ENCODE results near the gene RAB3A. TPM values are rescaled to one million over a fixed set of nuclear protein-coding genes. Genes with fewer than 3 reads are reported as not detected.

The RAB3A gene
- total RNA-seq, 2 experiments from 2014 or later: 5.6 to 6.2 TPM

GRCh38 chr19:18174983-18175382, 28.9 kb downstream of the RAB3A start:
- ATAC-seq: no peak
- H3K4me3 Mint-ChIP-seq: peak overlapping the region; percentile 89
- peaks cover 29% of the 10 kb centered on the region for H3K4me1 Mint-ChIP-seq (ENCODE audit: low read depth)
- peaks cover 31% of the 10 kb centered on the region for H3K36me3 Mint-ChIP-seq (ENCODE audit: low read depth)
- no peak for DNase-seq
- CTCF ChIA-PET: interaction anchor here (0.6 to 1.5 kb wide), 3 partner anchors 13 to 154 kb away, joined by 3 read pairs; no protein-coding TSS in a partner anchor
- H3K27ac Mint-ChIP-seq: no peak overlapping the region
- POLR2A ChIA-PET: no interaction called here
- no peaks in the 10 kb centered on the region for H3K27me3 Mint-ChIP-seq (ENCODE audit: low read depth)
- H3K9me3 Mint-ChIP-seq (ENCODE audit: insufficient read depth): no peaks in the 10 kb centered on the region

GRCh38 chr19:18173572-18174288, 30.1 kb downstream of the RAB3A start, which contains the start of gene IFI30:
IFI30 (plus strand) TSS chr19:18173813; CDS start chr19:18173842, 29 bp downstream.
- Mint-ChIP-seq H3K9me3 (ENCODE audit: insufficient read depth) (no peaks in the 10 kb centered on the region), H3K27ac (peak within 1 kb of the TSS; percentile 86), H3K4me1 (ENCODE audit: low read depth) (peaks cover 29% of the 10 kb centered on the region), H3K4me3 (peak within 1 kb of the TSS; percentile 89), H3K36me3 (ENCODE audit: low read depth) (peaks cover 28% of the 10 kb centered on the region), H3K27me3 (ENCODE audit: low read depth) (no peaks in the 10 kb centered on the region)
- ChIA-PET CTCF (interaction anchor here (0.7 to 1.3 kb wide), 6 partner anchors 8 to 61 kb away, joined by 3 to 10 read pairs (median 3); partner anchors contain the start of genes MPV17L2 and PIK3R2), POLR2A (interaction anchor here (0.5 to 1.2 kb wide), 3 partner anchors 16 to 266 kb away, joined by 3 to 4 read pairs (median 3); no protein-coding TSS in a partner anchor)
- ATAC-seq (peak; percentile 83), DNase-seq (peak; percentile 72)

- H3K36me3 Mint-ChIP-seq (ENCODE audit: low read depth): peaks cover 29% of the 10 kb centered on the region
- no peaks in the 10 kb centered on the region for H3K9me3 Mint-ChIP-seq (ENCODE audit: insufficient read depth)
- DNase-seq (no peak), ATAC-seq (no peak)
- POLR2A ChIA-PET: no interaction called here
- H3K4me3 Mint-ChIP-seq: peak overlapping the region; percentile 89
- H3K27me3 Mint-ChIP-seq (ENCODE audit: low read depth): no peaks in the 10 kb centered on the region
- peak overlapping the region; percentile 75 for H3K27ac Mint-ChIP-seq
- H3K4me1 Mint-ChIP-seq (ENCODE audit: low read depth): peaks cover 31% of the 10 kb centered on the region
- CTCF ChIA-PET: no interaction called here
Measured at GRCh38 chr19:18173054-18173571, 30.7 kb downstream of the RAB3A start.

GRCh38 chr19:18172331-18173053, 31.4 kb downstream of the RAB3A start:
- ChIA-PET CTCF (no interaction called here), POLR2A (interaction anchor here (1.0 kb wide), 1 partner anchor 107 kb away, joined by 3 read pairs; no protein-coding TSS in a partner anchor)
- H3K9me3 Mint-ChIP-seq (ENCODE audit: insufficient read depth): no peaks in the 10 kb centered on the region
- no peak for ATAC-seq
- no peaks in the 10 kb centered on the region for H3K27me3 Mint-ChIP-seq (ENCODE audit: low read depth)
- H3K36me3 Mint-ChIP-seq (ENCODE audit: low read depth): peaks cover 26% of the 10 kb centered on the region
- peaks cover 33% of the 10 kb centered on the region for H3K4me1 Mint-ChIP-seq (ENCODE audit: low read depth)
- peak overlapping the region; percentile 45 for H3K4me3 Mint-ChIP-seq
- no peak for DNase-seq
- H3K27ac Mint-ChIP-seq: peak overlapping the region; percentile 46

- peaks cover 33% of the 10 kb centered on the region for H3K4me1 Mint-ChIP-seq (ENCODE audit: low read depth)
- CTCF ChIA-PET: no interaction called here
- POLR2A ChIA-PET: interaction anchor here (1.0 kb wide), 1 partner anchor 108 kb away, joined by 3 read pairs; no protein-coding TSS in a partner anchor
- ATAC-seq (no peak), DNase-seq (no peak)
- peaks cover 22% of the 10 kb centered on the region for H3K36me3 Mint-ChIP-seq (ENCODE audit: low read depth)
- H3K4me3 Mint-ChIP-seq: no peak overlapping the region
- H3K27ac Mint-ChIP-seq: peak overlapping the region; percentile 66
- H3K9me3 Mint-ChIP-seq (ENCODE audit: insufficient read depth): no peaks in the 10 kb centered on the region
- H3K27me3 Mint-ChIP-seq (ENCODE audit: low read depth): no peaks in the 10 kb centered on the region
Measured at GRCh38 chr19:18171605-18172327, 32.1 kb downstream of the RAB3A start.

GRCh38 chr19:18170714-18171255, 33.1 kb downstream of the RAB3A start:
- DNase-seq (no peak), ATAC-seq (no peak)
- Mint-ChIP-seq H3K27me3 (ENCODE audit: low read depth) (no peaks in the 10 kb centered on the region), H3K4me1 (ENCODE audit: low read depth) (peaks cover 28% of the 10 kb centered on the region), H3K9me3 (ENCODE audit: insufficient read depth) (no peaks in the 10 kb centered on the region), H3K4me3 (no peak overlapping the region), H3K36me3 (ENCODE audit: low read depth) (peaks cover 15% of the 10 kb centered on the region), H3K27ac (no peak overlapping the region)
- CTCF ChIA-PET: interaction anchor here (1.0 to 1.1 kb wide), 2 partner anchors 10 to 59 kb away, joined by 4 read pairs; no protein-coding TSS in a partner anchor
- POLR2A ChIA-PET: no interaction called here

- H3K27ac Mint-ChIP-seq: no peak overlapping the region
- POLR2A ChIA-PET: no interaction called here
- H3K27me3 Mint-ChIP-seq (ENCODE audit: low read depth): no peaks in the 10 kb centered on the region
- H3K9me3 Mint-ChIP-seq (ENCODE audit: insufficient read depth): no peaks in the 10 kb centered on the region
- DNase-seq (no peak), ATAC-seq (no peak)
- CTCF ChIA-PET: interaction anchor here (0.9 to 3.7 kb wide), 10 partner anchors 15 to 162 kb away, joined by 3 to 35 read pairs (median 4); partner anchors contain the start of gene PIK3R2
- H3K36me3 Mint-ChIP-seq (ENCODE audit: low read depth): peaks cover 3% of the 10 kb centered on the region
- H3K4me1 Mint-ChIP-seq (ENCODE audit: low read depth): peaks cover 15% of the 10 kb centered on the region
- no peak overlapping the region for H3K4me3 Mint-ChIP-seq
Measured at GRCh38 chr19:18168673-18169381, 35.0 kb downstream of the RAB3A start.

- Mint-ChIP-seq H3K4me1 (ENCODE audit: low read depth) (peaks cover 9% of the 10 kb centered on the region), H3K4me3 (no peak overlapping the region), H3K27me3 (ENCODE audit: low read depth) (no peaks in the 10 kb centered on the region), H3K36me3 (ENCODE audit: low read depth) (peaks cover 3% of the 10 kb centered on the region), H3K27ac (no peak overlapping the region), H3K9me3 (ENCODE audit: insufficient read depth) (no peaks in the 10 kb centered on the region)
- ChIA-PET POLR2A (no interaction called here), CTCF (interaction anchor here (0.6 to 3.7 kb wide), 16 partner anchors 10 to 222 kb away, joined by 3 to 35 read pairs (median 4); partner anchors contain the start of gene PIK3R2)
- DNase-seq (peak; percentile 75), ATAC-seq (peak; percentile 98)
Measured at GRCh38 chr19:18167975-18168645, 35.7 kb downstream of the RAB3A start.

- ChIA-PET POLR2A (no interaction called here), CTCF (interaction anchor here (1.5 to 3.7 kb wide), 3 partner anchors 15 to 160 kb away, joined by 5 to 35 read pairs (median 15); partner anchors contain the start of gene PIK3R2)
- H3K27ac Mint-ChIP-seq: no peak overlapping the region
- no peaks in the 10 kb centered on the region for H3K9me3 Mint-ChIP-seq (ENCODE audit: insufficient read depth)
- ATAC-seq: no peak
- no peak for DNase-seq
- H3K36me3 Mint-ChIP-seq (ENCODE audit: low read depth): peaks cover 3% of the 10 kb centered on the region
- peaks cover 4% of the 10 kb centered on the region for H3K4me1 Mint-ChIP-seq (ENCODE audit: low read depth)
- H3K4me3 Mint-ChIP-seq: no peak overlapping the region
- no peaks in the 10 kb centered on the region for H3K27me3 Mint-ChIP-seq (ENCODE audit: low read depth)
Measured at GRCh38 chr19:18167011-18167410, 36.8 kb downstream of the RAB3A start.

GRCh38 chr19:18165794-18166544, 37.9 kb downstream of the RAB3A start:
- ATAC-seq (no peak), DNase-seq (no peak)
- ChIA-PET CTCF (interaction anchor here (0.9 to 3.7 kb wide), 5 partner anchors 8 to 159 kb away, joined by 3 to 35 read pairs (median 5); partner anchors contain the start of gene PIK3R2), POLR2A (no interaction called here)
- H3K27ac Mint-ChIP-seq: no peak overlapping the region
- H3K9me3 Mint-ChIP-seq (ENCODE audit: insufficient read depth): no peaks in the 10 kb centered on the region
- peaks cover 7% of the 10 kb centered on the region for H3K4me1 Mint-ChIP-seq (ENCODE audit: low read depth)
- H3K27me3 Mint-ChIP-seq (ENCODE audit: low read depth): no peaks in the 10 kb centered on the region
- H3K4me3 Mint-ChIP-seq: no peak overlapping the region
- H3K36me3 Mint-ChIP-seq (ENCODE audit: low read depth): peaks cover 3% of the 10 kb centered on the region

All from activated CD8-positive, alpha-beta T cell treated with anti-CD3 and anti-CD28 coated beads, Interleukin-2, amount 10 ng/mL, durations not matched to agents 7 days and 5 days (primary cell).